ENCODE results near the gene ASPG.

Gene ASPG

DNA sequence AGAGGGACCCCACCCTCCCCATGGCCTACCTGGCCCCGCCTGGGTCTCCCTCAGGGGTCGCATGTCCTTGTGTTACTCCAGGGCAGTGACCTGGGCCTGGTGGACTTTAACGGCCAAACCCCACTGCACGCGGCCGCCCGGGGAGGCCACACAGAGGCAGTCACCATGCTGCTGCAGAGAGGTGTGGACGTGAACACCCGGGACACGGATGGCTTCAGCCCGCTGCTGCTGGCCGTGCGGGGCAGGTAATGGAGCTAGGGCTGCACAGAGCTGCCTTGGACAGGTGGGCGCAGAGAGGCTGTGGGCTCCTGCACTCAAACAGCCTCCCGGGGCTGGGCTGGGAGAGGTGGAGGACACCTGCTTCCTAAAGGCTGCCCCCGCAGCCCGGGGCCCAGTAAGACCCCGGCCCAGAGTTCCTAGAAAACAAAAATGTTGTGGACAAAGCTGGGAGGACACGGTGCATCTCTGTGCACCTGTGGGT, 21.6 kb downstream of the ASPG start:
- no peak for DNase-seq

GRCh38 chr14:104107611-104108569, 22.4 kb downstream of the ASPG start:
- DNase-seq = no peak

- DNase-seq = no peak
Observed at GRCh38 chr14:104108570-104109541, 23.4 kb downstream of the ASPG start.

DNA sequence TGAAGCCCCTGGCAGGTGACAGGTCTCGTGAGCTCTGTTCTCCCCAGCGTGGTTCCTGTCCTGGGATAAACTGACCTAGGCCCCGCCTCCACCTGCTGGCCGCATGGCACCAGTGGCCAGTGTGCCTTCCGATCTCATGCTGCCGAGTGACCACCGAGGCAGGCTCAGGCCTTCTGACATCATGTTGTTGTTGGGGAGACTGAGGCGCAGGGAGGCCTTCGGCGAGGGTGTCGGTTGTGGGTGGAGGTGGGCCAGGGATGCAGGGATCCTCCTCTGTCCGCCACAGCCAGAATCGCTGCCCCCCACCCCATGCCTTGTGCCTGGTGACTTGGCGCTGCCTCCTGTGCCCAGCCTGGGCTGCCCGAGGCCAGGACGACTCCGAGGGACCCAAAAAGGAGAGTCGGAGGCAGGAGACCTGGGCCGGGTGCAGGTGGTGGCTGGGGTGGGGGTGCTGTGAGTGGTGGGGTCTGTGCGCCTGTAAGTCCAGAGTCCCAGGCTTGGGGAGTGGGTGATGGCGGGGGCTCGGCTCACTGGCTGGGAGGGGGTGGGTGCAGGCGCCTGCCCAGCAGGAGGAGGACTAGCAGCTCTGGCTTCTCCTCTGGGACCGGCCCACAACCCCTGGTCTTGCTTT, 24.3 kb downstream of the ASPG start:
- no peak for DNase-seq

GRCh38 chr14:104110491-104111209, 25.1 kb downstream of the ASPG start:
- DNase-seq = no peak

DNA sequence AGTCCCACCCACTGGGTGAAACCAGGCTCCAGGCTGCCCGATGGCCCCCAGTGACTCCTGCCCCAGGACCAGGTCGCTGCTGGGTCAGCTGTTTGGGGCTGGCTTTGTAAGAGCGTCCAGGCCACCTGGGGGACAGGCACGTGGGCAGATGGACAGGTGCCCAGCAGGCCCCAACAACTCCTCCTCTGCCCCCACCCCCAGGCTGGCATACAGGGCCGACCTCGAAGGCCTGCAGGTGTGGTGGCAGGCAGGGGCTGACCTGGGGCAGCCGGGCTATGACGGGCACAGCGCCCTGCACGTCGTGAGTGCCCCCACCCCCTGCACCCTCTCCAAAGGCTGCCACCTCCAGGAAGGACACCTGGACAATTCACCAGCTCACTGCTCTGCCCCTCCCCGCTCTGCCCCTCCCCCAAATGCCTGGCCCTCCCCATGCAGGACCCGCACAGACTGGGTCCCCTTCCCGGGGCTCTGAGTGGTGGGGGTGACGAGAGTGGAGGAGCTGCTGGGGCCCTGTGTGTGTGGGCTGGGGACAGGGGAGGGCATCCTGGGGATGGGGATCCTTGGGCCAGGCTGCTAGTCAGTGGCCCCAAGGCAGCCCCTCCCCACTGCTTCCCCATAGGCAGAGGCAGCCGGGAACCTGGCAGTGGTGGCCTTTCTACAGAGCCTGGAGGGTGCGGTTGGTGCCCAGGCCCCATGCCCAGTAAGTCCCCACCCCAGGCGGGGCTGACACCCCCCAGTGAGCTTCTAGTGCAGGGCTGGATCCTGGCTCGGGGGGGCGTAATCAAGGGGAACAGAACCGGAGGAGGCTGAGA, 26.0 kb downstream of the ASPG start:
- DNase-seq = no peak

DNA sequence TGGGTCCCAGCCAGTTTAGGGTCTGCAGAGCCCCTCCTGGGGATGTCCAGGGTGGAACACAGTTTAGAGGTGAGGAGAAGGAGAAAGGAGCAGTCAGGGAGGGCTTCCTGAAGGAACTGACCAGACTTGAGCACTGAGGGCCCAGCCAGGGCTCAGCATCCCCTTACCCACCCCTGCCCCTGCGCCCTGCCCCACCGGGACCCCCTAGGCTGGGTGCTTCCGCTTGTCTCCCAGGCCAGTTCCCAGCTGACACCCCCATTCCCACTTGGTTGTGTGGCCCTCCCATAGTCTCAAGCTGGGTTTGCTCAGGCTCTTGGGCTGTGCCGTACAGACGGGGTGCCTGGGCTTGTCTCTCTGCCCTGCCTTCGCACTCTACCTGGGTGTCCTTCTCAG, 26.6 kb downstream of the ASPG start:
- DNase-seq = no peak

DNA sequence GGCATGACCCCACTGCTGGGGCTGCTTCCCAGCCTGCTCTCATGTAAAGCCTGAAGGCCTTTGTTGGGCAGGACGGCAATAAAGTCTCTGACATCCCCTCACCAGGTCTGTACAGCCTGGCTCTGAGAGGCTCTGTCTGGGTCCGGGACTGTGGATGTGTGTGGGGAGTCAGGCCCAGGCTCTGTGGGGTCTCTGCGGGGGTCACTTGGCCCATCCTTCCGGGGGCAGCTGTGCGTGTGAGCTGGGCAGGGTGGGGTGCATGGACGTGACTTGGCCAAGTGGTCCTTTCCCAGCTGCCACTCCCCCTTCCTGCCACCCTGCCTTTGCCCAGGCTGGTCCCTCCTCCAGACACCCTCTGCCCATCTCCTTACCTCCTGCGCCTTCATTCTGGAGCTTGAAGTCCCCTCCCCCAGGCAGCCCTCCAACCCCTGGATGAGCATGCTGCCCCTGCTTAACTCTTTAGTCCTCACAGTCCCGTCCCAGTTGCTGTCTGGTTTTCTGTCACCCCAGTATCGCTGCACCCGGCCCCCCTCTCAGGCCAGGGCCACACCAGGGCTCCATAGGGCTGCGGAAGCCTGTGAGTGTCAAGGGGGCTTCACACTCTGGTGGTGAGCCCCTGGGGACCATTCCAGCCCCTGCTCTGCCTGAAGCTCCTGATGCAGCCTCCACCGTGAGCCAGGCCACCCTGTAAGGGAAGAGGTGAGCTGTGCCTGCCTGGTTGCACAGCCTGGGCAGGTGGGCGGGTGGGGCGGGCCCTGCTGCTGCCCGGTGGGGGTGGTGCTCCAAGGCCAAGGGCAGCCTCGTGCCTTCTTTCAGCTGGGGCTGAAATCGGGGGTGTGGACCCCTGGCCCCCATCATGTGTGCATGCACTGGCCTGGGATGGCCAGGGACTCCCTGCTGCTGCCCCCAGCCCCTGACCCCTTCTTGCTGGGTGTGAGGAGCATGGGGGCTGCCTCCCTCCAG, 27.4 kb downstream of the ASPG start:
- no peak for DNase-seq

- DNase-seq = no peak
Observed at GRCh38 chr14:104113631-104114420, 28.3 kb downstream of the ASPG start.

DNA sequence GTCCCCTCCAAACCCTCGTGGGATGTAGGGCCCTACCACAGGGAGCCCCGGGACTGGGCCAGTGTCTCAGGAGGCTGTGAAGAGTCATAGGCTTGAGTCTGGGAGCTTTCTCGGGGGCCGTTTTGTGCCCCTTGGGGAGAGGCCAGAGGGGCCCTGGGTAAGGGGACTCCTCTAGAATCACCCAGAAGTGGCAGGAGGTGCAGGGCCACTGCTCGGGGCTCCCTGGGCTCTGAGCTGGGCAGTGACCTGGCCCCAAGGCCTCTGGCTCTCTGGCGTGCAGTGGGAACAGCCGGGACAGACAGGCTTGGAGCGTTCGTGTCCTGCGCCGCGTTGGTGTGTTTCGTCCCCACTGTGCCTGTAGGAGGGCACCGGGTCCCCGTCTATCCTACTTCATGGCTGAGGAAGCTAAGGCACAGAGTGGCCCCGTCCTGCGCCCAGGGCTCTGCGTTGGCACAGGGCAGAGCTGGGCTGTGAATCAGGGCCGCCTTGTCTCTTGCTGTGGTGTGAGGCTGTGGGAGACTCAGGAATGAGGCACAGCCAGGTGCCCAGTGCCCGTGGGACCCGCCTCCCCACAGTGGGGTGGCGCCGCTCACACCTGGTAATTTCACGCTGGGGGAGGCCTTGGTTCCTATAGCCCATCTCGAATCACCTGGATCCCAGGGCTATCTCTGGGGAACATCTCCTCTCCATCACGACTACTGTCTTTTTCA, 29.1 kb downstream of the ASPG start:
- DNase-seq = no peak

- DNase-seq = no peak
Observed at GRCh38 chr14:104115131-104115600, 29.7 kb downstream of the ASPG start.

DNA sequence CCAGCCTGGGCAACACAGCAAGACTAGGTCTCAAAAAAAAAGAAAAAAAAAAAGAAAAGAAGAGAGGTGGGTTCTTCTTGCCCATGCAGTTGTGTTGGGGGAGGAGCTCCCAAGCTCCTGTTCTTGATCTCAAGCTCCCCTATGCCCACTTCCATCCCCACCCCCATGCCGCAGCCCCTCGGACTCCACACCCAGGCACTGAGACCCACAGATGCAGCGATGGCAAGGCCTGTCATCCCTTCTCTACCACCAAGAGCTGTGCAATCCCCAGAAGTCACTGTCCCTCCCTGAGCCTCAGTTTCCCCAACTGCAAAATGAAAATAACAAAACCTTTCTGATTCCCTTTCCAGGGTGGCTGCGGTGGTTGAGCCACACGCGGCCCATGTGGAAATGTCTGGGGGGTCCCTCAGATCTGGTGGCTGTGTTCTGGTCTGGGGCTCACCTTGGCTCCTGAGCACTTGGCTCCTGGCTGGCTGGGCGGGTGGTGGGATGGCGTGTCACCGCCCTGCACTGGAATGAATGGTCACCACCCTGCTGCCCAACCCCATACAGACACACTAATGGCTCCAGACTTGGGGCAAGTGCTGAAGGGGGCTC, 30.3 kb downstream of the ASPG start:
- DNase-seq = no peak

GRCh38 chr14:104116288-104116755, 30.8 kb downstream of the ASPG start:
- no peak for DNase-seq

DNA sequence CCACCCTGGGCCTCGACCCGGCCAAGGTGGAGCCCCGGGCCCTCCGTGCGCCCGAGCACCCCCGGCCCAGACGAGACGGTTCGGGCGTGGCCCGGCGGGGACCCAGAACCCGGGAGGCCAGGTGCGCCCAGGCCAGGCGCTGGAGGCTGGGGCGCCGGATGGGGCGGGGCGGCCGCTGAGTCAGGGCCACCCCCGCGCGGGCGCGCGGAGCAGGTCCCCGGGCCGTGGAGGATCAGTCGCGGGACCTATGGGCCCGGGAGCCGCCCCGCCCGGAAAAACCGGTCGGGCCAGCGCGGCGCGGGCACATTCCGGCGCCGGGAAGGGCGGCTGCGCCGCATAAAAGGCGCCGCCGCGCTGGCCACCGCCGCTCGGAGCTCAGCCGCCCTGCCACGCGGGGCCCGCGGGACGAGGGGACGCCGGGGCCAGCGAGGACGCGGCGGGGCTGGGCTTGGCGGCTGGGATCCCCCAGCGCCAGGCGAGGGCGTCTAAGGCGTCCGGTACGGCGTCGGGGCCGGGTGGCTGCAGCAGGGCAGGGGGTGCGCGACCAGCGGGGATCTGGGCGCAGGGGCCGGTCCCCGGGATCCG, 31.3 kb downstream of the ASPG start:
- DNase-seq = no peak

DNA sequence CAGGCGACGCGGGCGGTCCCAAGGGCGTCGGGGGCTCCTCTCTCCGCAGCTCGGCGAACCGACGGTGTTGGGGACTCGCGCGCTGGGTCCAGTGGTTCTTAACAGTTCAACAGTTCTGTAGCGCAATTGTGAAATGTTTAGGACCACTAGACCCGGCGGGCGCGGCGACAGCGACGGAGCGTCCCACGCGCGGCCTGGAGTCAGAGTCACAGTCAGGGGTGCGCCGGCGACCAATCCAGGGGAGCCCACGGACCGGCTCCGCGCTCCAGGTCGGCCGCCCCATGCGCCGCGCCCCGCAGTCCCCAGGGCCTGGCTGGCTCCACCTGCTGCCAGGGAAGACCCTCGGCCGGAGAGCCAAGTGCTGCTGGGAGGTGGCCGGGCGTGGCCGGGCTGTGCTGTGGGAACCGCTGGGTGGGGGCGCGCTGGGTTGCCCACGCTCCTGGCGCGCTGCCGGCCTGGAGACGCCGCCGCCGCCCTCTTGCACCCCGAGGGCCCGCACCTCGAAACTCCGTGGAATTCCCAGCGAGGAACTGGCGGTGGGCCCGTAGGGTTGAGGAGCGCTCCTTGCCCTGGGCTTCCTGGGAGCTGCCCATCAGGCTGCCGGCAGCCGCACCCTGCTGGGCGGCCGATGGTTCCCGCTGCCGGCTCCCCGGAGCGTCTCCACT, 32.0 kb downstream of the ASPG start:
- DNase-seq = no peak

- no peak for DNase-seq
Observed at GRCh38 chr14:104118006-104118844, 32.7 kb downstream of the ASPG start.
